IMR-90 (cell line): ENCODE data around the gene ATP6V0E2.
"Not testable (repeated sequence)": the region's sequence is repeated elsewhere in the genome, so short reads cannot be mapped to it uniquely, and the experiment has no call there.

ENCODE experiments used
- POLR2A ChIP-seq: IDR thresholded peaks from 2 replicates; pipeline ENCODE4 v1.6.1; 2012; ENCODE audit warnings: mild to moderate bottlenecking, low read depth, low read length
- TF ChIP-seq, protein P1 (sequence below): conservative IDR thresholded peaks from 2 replicates; pipeline ENCODE4 v1.5.1; 2012; ENCODE audit warnings: mild to moderate bottlenecking, low read depth, low read length, improper control_type of control experiment

DNA sequence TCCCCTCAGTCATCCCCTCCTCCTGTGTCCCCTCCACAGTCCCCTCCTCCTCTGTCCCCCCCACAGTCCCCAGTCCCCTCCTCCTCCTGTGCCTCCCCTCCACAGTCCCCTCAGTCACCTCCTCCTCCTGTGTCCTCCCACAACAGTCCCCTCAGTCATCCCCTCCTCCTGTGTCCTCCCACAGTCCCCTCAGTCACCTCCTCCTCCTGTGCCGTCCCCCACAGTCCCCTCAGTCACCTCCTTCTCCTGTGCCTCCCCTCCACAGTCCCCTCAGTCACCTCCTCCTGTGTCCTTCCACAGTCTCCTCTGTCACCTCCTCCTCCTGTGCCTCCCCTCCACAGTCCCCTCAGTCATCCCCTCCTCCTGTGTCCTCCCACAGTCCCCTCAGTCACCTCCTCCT lies 43.2 kb upstream of the ATP6V0E2 start:
- TF ChIP-seq, protein P1, sequence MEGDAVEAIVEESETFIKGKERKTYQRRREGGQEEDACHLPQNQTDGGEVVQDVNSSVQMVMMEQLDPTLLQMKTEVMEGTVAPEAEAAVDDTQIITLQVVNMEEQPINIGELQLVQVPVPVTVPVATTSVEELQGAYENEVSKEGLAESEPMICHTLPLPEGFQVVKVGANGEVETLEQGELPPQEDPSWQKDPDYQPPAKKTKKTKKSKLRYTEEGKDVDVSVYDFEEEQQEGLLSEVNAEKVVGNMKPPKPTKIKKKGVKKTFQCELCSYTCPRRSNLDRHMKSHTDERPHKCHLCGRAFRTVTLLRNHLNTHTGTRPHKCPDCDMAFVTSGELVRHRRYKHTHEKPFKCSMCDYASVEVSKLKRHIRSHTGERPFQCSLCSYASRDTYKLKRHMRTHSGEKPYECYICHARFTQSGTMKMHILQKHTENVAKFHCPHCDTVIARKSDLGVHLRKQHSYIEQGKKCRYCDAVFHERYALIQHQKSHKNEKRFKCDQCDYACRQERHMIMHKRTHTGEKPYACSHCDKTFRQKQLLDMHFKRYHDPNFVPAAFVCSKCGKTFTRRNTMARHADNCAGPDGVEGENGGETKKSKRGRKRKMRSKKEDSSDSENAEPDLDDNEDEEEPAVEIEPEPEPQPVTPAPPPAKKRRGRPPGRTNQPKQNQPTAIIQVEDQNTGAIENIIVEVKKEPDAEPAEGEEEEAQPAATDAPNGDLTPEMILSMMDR, result not testable (repeated sequence)
- not testable (repeated sequence) for TF ChIP-seq POLR2A
